Lower leg skin (tissue), 4 donors: ENCODE results near the gene CNPY1. TPM values are rescaled to one million over a fixed set of nuclear protein-coding genes. Genes with fewer than 3 reads are reported as not detected.

ENCODE experiments used
- DNase-seq, 2 donors: peaks; one replicate each; pipeline ENCODE4 v3.0.0-alpha.2; 2019; ENCODE audit warnings: low spot score in 2 of 2
- H3K4me3 ChIP-seq: fragments of 200-600 bp; sonication (generic); 2 replicates; pipeline ENCODE4 v1.5.1; 2017; ENCODE audit warnings: mild to moderate bottlenecking, low read depth; ENCODE audit not compliant: poor library complexity, severe bottlenecking
- POLR2A ChIP-seq, 2 donors: fragments of 450-650 bp; IDR thresholded peaks; one replicate each; pipeline ENCODE4 v1.6.1; 2016 to 2017; ENCODE audit warnings: antibody characterized with exemption in 2 of 2, mild to moderate bottlenecking in 1 of 2, moderate library complexity in 1 of 2
- WGBS, 2 donors: methylation state at CpG; one replicate each; pipeline ENCODE4 v1.1.5; 2018; 5-methylcytosine and 5-hydroxymethylcytosine counted together
- intact Hi-C: fragments of 100-400 bp; cut with DNase I; formaldehyde crosslinking; loops from one replicate; pipeline ENCODE4 v1.15.0; 2023; ENCODE audit warnings: low total_unique reads
- total RNA-seq, 4 donors: library from RNA; depleted of rRNA; stranded (reverse); fragments of >200 nt; gene quantifications; one replicate each; pipeline ENCODE4 v1.1.0, GENCODE V29; 2016
- TF ChIP-seq, protein P1 (sequence below), 3 donors: fragments of 450-650 bp; IDR thresholded peaks; one replicate each; pipeline ENCODE4 v1.5.1; 2016; ENCODE audit warnings: antibody characterized with exemption in 3 of 3, mild to moderate bottlenecking in 3 of 3, moderate library complexity in 2 of 3

The CNPY1 gene
- total RNA-seq, 4 donors from 2014 or later, result not detected

DNA sequence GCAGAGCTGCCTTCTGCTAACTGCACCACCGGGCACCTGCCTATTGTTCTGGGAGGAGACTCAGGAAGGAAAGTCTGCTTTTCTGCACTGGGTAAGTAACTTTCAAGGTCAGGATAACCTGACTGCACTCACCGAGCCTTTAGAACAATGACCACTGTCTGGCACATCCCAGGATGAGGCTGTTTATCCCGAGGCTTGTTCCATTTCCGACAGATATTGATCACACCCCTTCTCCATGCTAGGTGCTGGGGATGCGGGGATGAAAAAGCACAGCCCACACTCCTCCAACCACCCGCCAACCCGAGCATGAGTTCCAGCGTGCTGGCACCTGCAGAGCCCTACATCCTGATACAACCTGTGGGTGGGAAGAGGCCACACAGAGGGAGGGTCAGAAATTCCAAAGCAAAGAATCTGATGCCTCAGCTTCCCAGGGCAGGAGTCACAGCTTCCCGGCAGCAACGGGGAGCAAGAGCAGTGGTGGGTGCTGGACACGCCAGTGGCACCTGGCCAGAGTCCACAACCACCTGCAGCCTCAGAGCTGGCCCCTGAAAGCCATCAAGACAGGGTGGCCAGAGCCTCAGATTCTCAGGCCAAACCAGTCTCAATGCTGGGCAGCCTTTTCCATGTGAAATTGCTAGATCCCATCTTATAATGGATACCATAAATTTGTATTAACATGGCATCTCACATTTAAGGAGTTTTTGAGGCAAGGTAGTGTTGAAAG, 34.9 kb upstream of the CNPY1 start:
- H3K4me3 ChIP-seq, result no peak overlapping the region
- peak in 1 of 2 donors; percentile 50 for DNase-seq
- intact Hi-C loops, result no loop called here
- 51 to 53% methylated on average over 11 of the region's 11 CpGs for WGBS, 2 donors
- no peak for TF ChIP-seq POLR2A (IDR thresholded peaks at IDR 0.05)
- TF ChIP-seq, protein P1, sequence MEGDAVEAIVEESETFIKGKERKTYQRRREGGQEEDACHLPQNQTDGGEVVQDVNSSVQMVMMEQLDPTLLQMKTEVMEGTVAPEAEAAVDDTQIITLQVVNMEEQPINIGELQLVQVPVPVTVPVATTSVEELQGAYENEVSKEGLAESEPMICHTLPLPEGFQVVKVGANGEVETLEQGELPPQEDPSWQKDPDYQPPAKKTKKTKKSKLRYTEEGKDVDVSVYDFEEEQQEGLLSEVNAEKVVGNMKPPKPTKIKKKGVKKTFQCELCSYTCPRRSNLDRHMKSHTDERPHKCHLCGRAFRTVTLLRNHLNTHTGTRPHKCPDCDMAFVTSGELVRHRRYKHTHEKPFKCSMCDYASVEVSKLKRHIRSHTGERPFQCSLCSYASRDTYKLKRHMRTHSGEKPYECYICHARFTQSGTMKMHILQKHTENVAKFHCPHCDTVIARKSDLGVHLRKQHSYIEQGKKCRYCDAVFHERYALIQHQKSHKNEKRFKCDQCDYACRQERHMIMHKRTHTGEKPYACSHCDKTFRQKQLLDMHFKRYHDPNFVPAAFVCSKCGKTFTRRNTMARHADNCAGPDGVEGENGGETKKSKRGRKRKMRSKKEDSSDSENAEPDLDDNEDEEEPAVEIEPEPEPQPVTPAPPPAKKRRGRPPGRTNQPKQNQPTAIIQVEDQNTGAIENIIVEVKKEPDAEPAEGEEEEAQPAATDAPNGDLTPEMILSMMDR (IDR thresholded peaks at IDR 0.05), result no peak

GRCh38 chr7:155580367-155580766, 34.0 kb upstream of the CNPY1 start:
- 51 to 62% methylated on average over 3 of the region's 3 CpGs for WGBS, 2 donors
- intact Hi-C loops, result no loop called here
- DNase-seq, result no peak

GRCh38 chr7:155579565-155579964, 33.2 kb upstream of the CNPY1 start:
- no peak for DNase-seq
- no peak for TF ChIP-seq POLR2A (IDR thresholded peaks at IDR 0.05)
- TF ChIP-seq, protein P1 (IDR thresholded peaks at IDR 0.05), result no peak
- no peak overlapping the region for H3K4me3 ChIP-seq
- intact Hi-C loops, result no loop called here
- 80 to 87% methylated on average over 12 to 13 of the region's 13 CpGs for WGBS, 2 donors

More at GRCh38 chr7:155580367-155580766, 34.0 kb upstream of the CNPY1 start:
- TF ChIP-seq POLR2A (IDR thresholded peaks at IDR 0.05), result no peak
- TF ChIP-seq, protein P1 (IDR thresholded peaks at IDR 0.05), result no peak
- H3K4me3 ChIP-seq, result no peak overlapping the region

DNA sequence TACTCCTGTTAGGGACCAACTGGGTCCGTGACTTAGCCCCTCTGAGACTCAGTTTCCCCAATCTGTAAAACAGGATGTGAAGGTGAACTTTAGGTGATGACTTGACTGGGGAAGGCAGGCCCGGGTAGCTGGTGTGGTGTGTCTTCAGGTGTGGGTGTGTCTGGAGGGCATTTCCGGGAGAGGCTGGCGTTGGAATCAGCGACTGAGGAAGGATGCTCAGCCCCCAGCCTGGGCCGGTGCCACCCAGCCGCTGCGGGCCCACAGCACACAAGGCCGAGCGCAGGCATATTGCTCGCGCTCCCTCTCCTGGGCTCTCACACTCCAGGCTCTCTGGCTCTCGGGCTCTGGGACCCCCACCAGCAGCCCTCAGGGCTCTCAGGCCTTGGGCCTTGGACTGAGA, 31.7 kb upstream of the CNPY1 start:
- no peak overlapping the region for H3K4me3 ChIP-seq
- intact Hi-C loops, result no loop called here
- no peak for TF ChIP-seq POLR2A (IDR thresholded peaks at IDR 0.05)
- TF ChIP-seq, protein P1 (IDR thresholded peaks at IDR 0.05), result no peak
- DNase-seq, result no peak
- 90% methylated on average over 13 of the region's 13 CpGs for WGBS, 2 donors

- TF ChIP-seq, protein P1 (IDR thresholded peaks at IDR 0.05), result no peak
- TF ChIP-seq POLR2A (IDR thresholded peaks at IDR 0.05), result no peak
- 86 to 89% methylated on average over 10 to 16 of the region's 16 CpGs for WGBS, 2 donors
- H3K4me3 ChIP-seq, result no peak overlapping the region
- DNase-seq, result no peak
- intact Hi-C loops, result no loop called here
Measured at GRCh38 chr7:155577509-155577905, 31.1 kb upstream of the CNPY1 start.
